ENCODE data around the gene NUP210L. TPM values are rescaled to one million over a fixed set of nuclear protein-coding genes. Genes with fewer than 3 reads are reported as not detected.
"Not testable (repeated sequence)": the region's sequence is repeated elsewhere in the genome, so short reads cannot be mapped to it uniquely, and the experiment has no call there.

The NUP210L gene
- total and polyA plus RNA-seq, 11 donors = 0.04 to 0.31 (median 0.05) TPM; not detected in 8

GRCh38 chr1:154093699-154094098, 61.2 kb downstream of the NUP210L start:
- no peak for TF ChIP-seq CTCF (IDR thresholded peaks at IDR 0.05)
- TF ChIP-seq POLR2A (IDR thresholded peaks at IDR 0.05) = no peak
- Histone ChIP-seq H3K27me3 (no peaks in the 10 kb centered on the region), H3K4me3 (no peak overlapping the region), H3K4me1 (no peaks in the 10 kb centered on the region), H3K27ac (no peak overlapping the region), H3K9me3 (no peaks in the 10 kb centered on the region), H3K36me3 (no peaks in the 10 kb centered on the region)
- DNase-seq = no peak
- ATAC-seq = no peak
- WGBS, 4 donors = 85 to 88% (median 85%) methylated on average over 3 of the region's 3 CpGs
- intact Hi-C loops (cut with DNase I) = no loop called here

GRCh38 chr1:154091706-154092105, 63.2 kb downstream of the NUP210L start:
- no peaks in the 10 kb centered on the region for H3K27me3 ChIP-seq
- H3K4me3 ChIP-seq = no peak overlapping the region
- TF ChIP-seq CTCF (IDR thresholded peaks at IDR 0.05) (no peak), POLR2A (IDR thresholded peaks at IDR 0.05) (no peak)
- ATAC-seq = no peak
- H3K27ac ChIP-seq = no peak overlapping the region
- 91 to 96% (median 94%) methylated on average over 7 of the region's 7 CpGs for WGBS, 4 donors
- H3K9me3 ChIP-seq = peaks cover 0 to 9% (median under 1%) of the 10 kb centered on the region in 12 donors
- H3K4me1 ChIP-seq = no peaks in the 10 kb centered on the region
- intact Hi-C loops (cut with DNase I) = no loop called here
- no peaks in the 10 kb centered on the region for H3K36me3 ChIP-seq
- DNase-seq = no peak

GRCh38 chr1:154087574-154087973, 67.3 kb downstream of the NUP210L start:
- no peak overlapping the region for H3K27ac ChIP-seq
- no peaks in the 10 kb centered on the region for H3K4me1 ChIP-seq
- H3K9me3 ChIP-seq = peaks cover 0 to 23% (median 14%) of the 10 kb centered on the region in 12 donors
- H3K27me3 ChIP-seq = no peaks in the 10 kb centered on the region
- no peak overlapping the region for H3K4me3 ChIP-seq
- intact Hi-C loops (cut with DNase I) = no loop called here
- TF ChIP-seq POLR2A (IDR thresholded peaks at IDR 0.05) (no peak), CTCF (IDR thresholded peaks at IDR 0.05) (no peak)
- H3K36me3 ChIP-seq = no peaks in the 10 kb centered on the region
- WGBS, 4 donors = 75 to 81% (median 79%) methylated on average over 2 of the region's 2 CpGs
- no peak for ATAC-seq
- no peak for DNase-seq

GRCh38 chr1:154083057-154083456, 71.8 kb downstream of the NUP210L start:
- peaks cover 0 to 23% (median 14%) of the 10 kb centered on the region in 12 donors for H3K9me3 ChIP-seq
- H3K4me1 ChIP-seq; intact Hi-C loops (cut with DNase I); H3K4me3 ChIP-seq; H3K36me3 ChIP-seq; DNase-seq; ATAC-seq; H3K27me3 ChIP-seq; H3K27ac ChIP-seq: not testable (repeated sequence)
- 78 to 81% (median 79%) methylated on average over 6 of the region's 6 CpGs for WGBS, 4 donors

- Histone ChIP-seq H3K27ac (no peak overlapping the region), H3K4me3 (no peak overlapping the region), H3K4me1 (no peaks in the 10 kb centered on the region), H3K36me3 (no peaks in the 10 kb centered on the region), H3K9me3 (peaks cover 0 to 19% (median 11%) of the 10 kb centered on the region in 12 donors), H3K27me3 (no peaks in the 10 kb centered on the region)
- intact Hi-C loops (cut with DNase I) = no loop called here
- ATAC-seq (no peak), DNase-seq (no peak)
- 61 to 77% (median 69%) methylated on average over 6 of the region's 6 CpGs for WGBS, 4 donors
- no peak for TF ChIP-seq CTCF (IDR thresholded peaks at IDR 0.05)
- TF ChIP-seq POLR2A (IDR thresholded peaks at IDR 0.05) = no peak
Observed at GRCh38 chr1:154081386-154082126, 73.3 kb downstream of the NUP210L start.

Measured in heart left ventricle (tissue), 16 donors.